Gastroesophageal sphincter (tissue), 4 donors: ENCODE measurements around the gene BIVM. TPM values are rescaled to one million over a fixed set of nuclear protein-coding genes. Genes with fewer than 3 reads are reported as not detected.
A peak's percentile ranks its signal among the peaks of the same experiment; 100 is the strongest.

Experiments used
- ATAC-seq: fragments of 150-250 bp; one replicate; pipeline ENCODE4 v1.9.1; 2016; ENCODE audit warnings: mild to moderate bottlenecking, moderate library complexity
- H3K27ac ChIP-seq, 4 donors: fragments of 200-600 bp; sonication (generic) in 3 of 4; 1 replicate in 3 of 4; 2 replicates in 1 of 4; pipeline ENCODE4 v1.5.1; 2016 to 2019
- H3K27me3 ChIP-seq: fragments of 200-600 bp; sonication (generic); one replicate; pipeline ENCODE4 v1.5.1; 2019
- H3K36me3 ChIP-seq, 2 donors: fragments of 200-600 bp; sonication (generic); one replicate each; pipeline ENCODE4 v1.5.1; 2019; ENCODE audit warnings: control low read depth in 1 of 2
- H3K4me1 ChIP-seq, 3 donors: fragments of 200-600 bp; sonication (generic); 1 replicate in 2 of 3; 2 replicates in 1 of 3; pipeline ENCODE4 v1.5.1; 2016 to 2019; ENCODE audit warnings: control low read depth in 2 of 3
- H3K4me3 ChIP-seq, 2 donors: fragments of 200-600 bp; sonication (generic); one replicate each; pipeline ENCODE4 v1.5.1; 2019; ENCODE audit warnings: mild to moderate bottlenecking in 1 of 2, moderate library complexity in 1 of 2
- H3K9me3 ChIP-seq, 3 donors: fragments of 200-600 bp; sonication (generic); one replicate each; pipeline ENCODE4 v1.5.1; 2017 to 2019; ENCODE audit warnings: control low read depth in 2 of 3
- CTCF ChIP-seq, 4 experiments: fragments of 200-600 bp in 2 of 4; fragments of 450-650 bp in 2 of 4; sonication (generic) in 1 of 4; IDR thresholded peaks; one replicate each; pipeline ENCODE4 v1.5.1; 2017 to 2019; ENCODE audit warnings: antibody characterized with exemption in 4 of 4, mild to moderate bottlenecking in 2 of 4, moderate library complexity in 2 of 4
- EP300 ChIP-seq: sonication (generic); formaldehyde crosslinking; IDR thresholded peaks from one replicate; pipeline ENCODE4 v1.6.1; 2017; ENCODE audit warnings: antibody characterized with exemption, mild to moderate bottlenecking
- POLR2A ChIP-seq, 2 donors: fragments of 450-650 bp; IDR thresholded peaks; one replicate each; pipeline ENCODE4 v1.6.1; 2017; ENCODE audit warnings: antibody characterized with exemption in 2 of 2, mild to moderate bottlenecking in 2 of 2, moderate library complexity in 1 of 2
- POLR2AphosphoS5 ChIP-seq: sonication (generic); formaldehyde crosslinking; IDR thresholded peaks from one replicate; pipeline ENCODE4 v1.6.1; 2017; ENCODE audit warnings: antibody characterized with exemption
- WGBS, 2 donors: methylation state at CpG; one replicate each; pipeline ENCODE4 v1.1.5; 2018; ENCODE audit warnings: low coverage in 1 of 2; 5-methylcytosine and 5-hydroxymethylcytosine counted together
- total RNA-seq, 4 donors: library from RNA; depleted of rRNA; stranded (reverse); fragments of >200 nt; gene quantifications; one replicate each; pipeline ENCODE4 v1.1.0, GENCODE V29; 2016

BIVM gene
- total RNA-seq, 4 donors from 2014 or later = 8.7 to 19.6 (median 15.8) TPM

GRCh38 chr13:102788683-102789082 lies 10.2 kb upstream of the BIVM start:
- Histone ChIP-seq H3K27me3 (no peaks in the 10 kb centered on the region), H3K27ac (no peak overlapping the region), H3K9me3 (no peaks in the 10 kb centered on the region), H3K36me3 (peaks cover 0 to 90% of the 10 kb centered on the region in 2 donors), H3K4me3 (no peak overlapping the region), H3K4me1 (no peaks in the 10 kb centered on the region)
- no peak for TF ChIP-seq POLR2A (IDR thresholded peaks at IDR 0.05)
- TF ChIP-seq POLR2AphosphoS5 = no peak
- TF ChIP-seq EP300 = no peak
- no peak for TF ChIP-seq CTCF (IDR thresholded peaks at IDR 0.05)
- 92 to 100% methylated on average over 5 to 7 of the region's 8 CpGs for WGBS, 2 donors
- ATAC-seq = no peak

GRCh38 chr13:102792396-102792795 lies 6.5 kb upstream of the BIVM start:
- Histone ChIP-seq H3K27ac (no peak overlapping the region), H3K4me1 (peaks cover 0 to 3% (median 0%) of the 10 kb centered on the region in 3 donors), H3K27me3 (no peaks in the 10 kb centered on the region), H3K36me3 (peaks cover 0 to 53% of the 10 kb centered on the region in 2 donors), H3K4me3 (no peak overlapping the region), H3K9me3 (no peaks in the 10 kb centered on the region)
- 83% methylated on average over 1 of the region's 1 CpG for WGBS, 2 donors
- TF ChIP-seq CTCF (IDR thresholded peaks at IDR 0.05) = no peak
- no peak for TF ChIP-seq POLR2A (IDR thresholded peaks at IDR 0.05)
- no peak for TF ChIP-seq POLR2AphosphoS5
- TF ChIP-seq EP300 = no peak
- ATAC-seq = no peak

- 81 to 100% methylated on average over 3 to 9 of the region's 9 CpGs for WGBS, 2 donors
- Histone ChIP-seq H3K36me3 (peaks cover 0 to 39% of the 10 kb centered on the region in 2 donors), H3K4me3 (no peak overlapping the region), H3K27me3 (no peaks in the 10 kb centered on the region), H3K27ac (no peak overlapping the region), H3K4me1 (peaks cover 0 to 15% (median 7%) of the 10 kb centered on the region in 3 donors), H3K9me3 (no peaks in the 10 kb centered on the region)
- TF ChIP-seq CTCF (IDR thresholded peaks at IDR 0.05) = no peak
- no peak for TF ChIP-seq POLR2A (IDR thresholded peaks at IDR 0.05)
- TF ChIP-seq POLR2AphosphoS5 = no peak
- TF ChIP-seq EP300 = no peak
- no peak for ATAC-seq
Measured at GRCh38 chr13:102793611-102794355, 5.1 kb upstream of the BIVM start.

- ATAC-seq = peak; percentile 6
- WGBS, 2 donors = 0% methylated on average over 1 of the region's 69 CpGs; no CpG with 5 or more reads in 1 of the 2 donors
- no peaks in the 10 kb centered on the region for H3K27me3 ChIP-seq
- H3K4me3 ChIP-seq = peak overlapping the region; percentile 63 to 91
- H3K9me3 ChIP-seq = no peaks in the 10 kb centered on the region
- peaks cover 0 to 6% of the 10 kb centered on the region in 2 donors for H3K36me3 ChIP-seq
- H3K27ac ChIP-seq = peak overlapping the region; percentile 36 to 91 (median 90)
- TF ChIP-seq EP300 (no peak), POLR2AphosphoS5 (no peak), CTCF (IDR thresholded peaks at IDR 0.05) (no peak), POLR2A (IDR thresholded peaks at IDR 0.05) (no peak)
- H3K4me1 ChIP-seq = peaks cover 0 to 47% (median 7%) of the 10 kb centered on the region in 3 donors
Measured at GRCh38 chr13:102799426-102800144, 666 bp downstream of the BIVM start.
